SK-N-SH treated with all-trans-retinoic acid at 6 μM for 48 hours (cell line): Measurements from ENCODE around the gene PRUNE2.

Experiments used
- ATAC-seq: fragments of 200-7000 bp; cut with Tn5 transposase; 3 replicates; pipeline ENCODE4 v1.9.1; 2020; ENCODE audit warnings: mild to moderate bottlenecking, moderate library complexity
- ARNTL ChIP-seq: fragments of 450-650 bp; formaldehyde crosslinking; IDR thresholded peaks from 2 replicates; pipeline ENCODE4 v1.5.0; 2020; ENCODE audit warnings: low read depth, mild to moderate bottlenecking, moderate library complexity, borderline replicate concordance
- BACH2 ChIP-seq: fragments of 250-450 bp; sonication (Bioruptor Pico); IDR thresholded peaks from 2 replicates; pipeline ENCODE4 v1.9.0; 2021; ENCODE audit warnings: mild to moderate bottlenecking, borderline replicate concordance
- CSDC2 ChIP-seq: fragments of 250-450 bp; sonication (Bioruptor Pico); IDR thresholded peaks from 2 replicates; pipeline ENCODE4 v1.5.0; 2020; ENCODE audit warnings: mild to moderate bottlenecking, moderate library complexity
- ESRRG ChIP-seq: fragments of 250-450 bp; sonication (Bioruptor Pico); IDR thresholded peaks from 2 replicates; pipeline ENCODE4 v1.6.1; 2021; ENCODE audit warnings: mild to moderate bottlenecking
- GLIS3 ChIP-seq: fragments of 250-450 bp; sonication (Bioruptor Pico); IDR thresholded peaks from 2 replicates; pipeline ENCODE4 v1.5.0; 2020; ENCODE audit warnings: mild to moderate bottlenecking, moderate library complexity
- ISL1 ChIP-seq: fragments of 250-450 bp; sonication (Bioruptor Pico); IDR thresholded peaks from 2 replicates; pipeline ENCODE4 v2.1.2; 2022; ENCODE audit warnings: mild to moderate bottlenecking, moderate library complexity
- OSR1 ChIP-seq: fragments of 250-450 bp; sonication (Bioruptor Pico); IDR thresholded peaks from 2 replicates; pipeline ENCODE4 v1.8.0; 2022; ENCODE audit warnings: moderate library complexity, mild to moderate bottlenecking, inconsistent platforms
- POU6F1 ChIP-seq: fragments of 250-450 bp; sonication (Bioruptor Pico); IDR thresholded peaks from 2 replicates; pipeline ENCODE4 v1.8.0; 2021; ENCODE audit warnings: low read depth, mild to moderate bottlenecking, moderate library complexity, borderline replicate concordance
- PPARA ChIP-seq: fragments of 250-450 bp; sonication (Bioruptor Pico); IDR thresholded peaks from 2 replicates; pipeline ENCODE4 v1.5.0; 2020; ENCODE audit warnings: mild to moderate bottlenecking, borderline replicate concordance
- RARB ChIP-seq: fragments of 250-450 bp; sonication (Bioruptor Pico); IDR thresholded peaks from 2 replicates; pipeline ENCODE4 v1.8.0; 2021; ENCODE audit warnings: mild to moderate bottlenecking, moderate library complexity
- SNAI2 ChIP-seq: fragments of 250-450 bp; sonication (Bioruptor Pico); IDR thresholded peaks from 2 replicates; pipeline ENCODE4 v1.5.0; 2020; ENCODE audit warnings: mild to moderate bottlenecking, moderate library complexity
- TCF4 ChIP-seq: fragments of 250-450 bp; sonication (Bioruptor Pico); IDR thresholded peaks from 2 replicates; pipeline ENCODE4 v1.8.0; 2021; ENCODE audit warnings: mild to moderate bottlenecking, moderate library complexity, borderline replicate concordance
- TOX ChIP-seq: fragments of 250-450 bp; sonication (Bioruptor Pico); IDR thresholded peaks from 2 replicates; pipeline ENCODE4 v1.8.0; 2021; ENCODE audit warnings: mild to moderate bottlenecking, moderate library complexity, borderline replicate concordance
- ZC3H10 ChIP-seq: fragments of 250-450 bp; sonication (Bioruptor Pico); IDR thresholded peaks from 2 replicates; pipeline ENCODE4 v1.5.1; 2021; ENCODE audit warnings: mild to moderate bottlenecking, moderate library complexity
- ZFP3 ChIP-seq: fragments of 250-450 bp; sonication (Bioruptor Pico); IDR thresholded peaks from 2 replicates; pipeline ENCODE4 v1.5.0; 2020; ENCODE audit warnings: mild to moderate bottlenecking, moderate library complexity
- ZFP30 ChIP-seq: fragments of 450-650 bp; formaldehyde crosslinking; IDR thresholded peaks from 2 replicates; pipeline ENCODE4 v1.5.0; 2022; ENCODE audit warnings: mild to moderate bottlenecking, moderate library complexity
- ZNF565 ChIP-seq: fragments of 450-650 bp; formaldehyde crosslinking; conservative IDR thresholded peaks from 2 replicates; pipeline ENCODE4 v1.5.0; 2020; ENCODE audit warnings: low read depth, mild to moderate bottlenecking, moderate library complexity
- ZNF70 ChIP-seq: fragments of 450-650 bp; formaldehyde crosslinking; IDR thresholded peaks from 2 replicates; pipeline ENCODE4 v1.5.0; 2020; ENCODE audit warnings: mild to moderate bottlenecking, moderate library complexity
- ZNF8 ChIP-seq: fragments of 450-650 bp; formaldehyde crosslinking; IDR thresholded peaks from 2 replicates; pipeline ENCODE4 v1.5.0; 2020; ENCODE audit warnings: mild to moderate bottlenecking, moderate library complexity
- TF ChIP-seq, protein P1 (sequence below): fragments of 250-450 bp; sonication (Bioruptor Pico); IDR thresholded peaks from 2 replicates; pipeline ENCODE4 v1.8.0; 2020; ENCODE audit warnings: mild to moderate bottlenecking, moderate library complexity, borderline replicate concordance
- TF ChIP-seq, protein P2 (sequence below): fragments of 250-450 bp; sonication (Bioruptor Pico); IDR thresholded peaks from 2 replicates; pipeline ENCODE4 v1.5.1; 2021; ENCODE audit warnings: mild to moderate bottlenecking, moderate library complexity
- TF ChIP-seq, protein P3 (sequence below): fragments of 250-450 bp; sonication (Bioruptor Pico); IDR thresholded peaks from 2 replicates; pipeline ENCODE4 v1.5.1; 2020; ENCODE audit warnings: low read depth, mild to moderate bottlenecking, moderate library complexity
- TF ChIP-seq, protein P4 (sequence below): fragments of 250-450 bp; sonication (Bioruptor Pico); IDR thresholded peaks from 2 replicates; pipeline ENCODE4 v1.5.0; 2020; ENCODE audit warnings: mild to moderate bottlenecking, moderate library complexity

The PRUNE2 gene

GRCh38 chr9:76571743-76572146, 334.2 kb downstream of the PRUNE2 start (continued):
- no peak for TF ChIP-seq TOX (CRISPR knock-in tag)
- no peak for TF ChIP-seq GLIS3
- TF ChIP-seq ZC3H10 (CRISPR knock-in tag), result no peak

DNA sequence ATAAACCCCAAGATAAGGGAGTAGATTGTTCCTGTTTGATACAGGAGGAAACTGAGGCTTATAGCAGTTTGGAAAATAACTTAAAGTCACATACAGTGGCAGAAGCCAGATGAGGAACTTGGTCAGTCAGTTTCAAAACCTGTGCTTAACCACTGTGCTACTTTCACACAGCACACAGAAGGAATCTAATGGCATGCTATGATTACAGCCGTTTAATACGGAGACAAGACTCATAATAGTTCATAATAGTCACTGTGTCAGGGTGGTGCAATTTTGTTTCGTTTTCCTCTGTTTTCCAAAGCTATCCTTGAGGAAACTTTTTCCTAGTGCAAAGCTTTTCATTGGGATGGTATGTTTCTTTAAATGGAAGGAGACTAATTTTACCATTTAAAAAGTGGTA, 334.6 kb downstream of the PRUNE2 start:
- no peak for TF ChIP-seq RARB (CRISPR knock-in tag)
- no peak for TF ChIP-seq PPARA (CRISPR knock-in tag)
- TF ChIP-seq ZFP3 (CRISPR knock-in tag), result no peak
- TF ChIP-seq SNAI2 (CRISPR knock-in tag), result no peak
- TF ChIP-seq CSDC2 (CRISPR knock-in tag), result no peak
- no peak for TF ChIP-seq ARNTL (CRISPR knock-in tag)
- TF ChIP-seq, protein P1, sequence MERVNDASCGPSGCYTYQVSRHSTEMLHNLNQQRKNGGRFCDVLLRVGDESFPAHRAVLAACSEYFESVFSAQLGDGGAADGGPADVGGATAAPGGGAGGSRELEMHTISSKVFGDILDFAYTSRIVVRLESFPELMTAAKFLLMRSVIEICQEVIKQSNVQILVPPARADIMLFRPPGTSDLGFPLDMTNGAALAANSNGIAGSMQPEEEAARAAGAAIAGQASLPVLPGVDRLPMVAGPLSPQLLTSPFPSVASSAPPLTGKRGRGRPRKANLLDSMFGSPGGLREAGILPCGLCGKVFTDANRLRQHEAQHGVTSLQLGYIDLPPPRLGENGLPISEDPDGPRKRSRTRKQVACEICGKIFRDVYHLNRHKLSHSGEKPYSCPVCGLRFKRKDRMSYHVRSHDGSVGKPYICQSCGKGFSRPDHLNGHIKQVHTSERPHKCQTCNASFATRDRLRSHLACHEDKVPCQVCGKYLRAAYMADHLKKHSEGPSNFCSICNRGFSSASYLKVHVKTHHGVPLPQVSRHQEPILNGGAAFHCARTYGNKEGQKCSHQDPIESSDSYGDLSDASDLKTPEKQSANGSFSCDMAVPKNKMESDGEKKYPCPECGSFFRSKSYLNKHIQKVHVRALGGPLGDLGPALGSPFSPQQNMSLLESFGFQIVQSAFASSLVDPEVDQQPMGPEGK, result no peak
- TF ChIP-seq POU6F1 (CRISPR knock-in tag), result no peak
- TF ChIP-seq ZNF70 (CRISPR knock-in tag), result no peak
- TF ChIP-seq, protein P2, sequence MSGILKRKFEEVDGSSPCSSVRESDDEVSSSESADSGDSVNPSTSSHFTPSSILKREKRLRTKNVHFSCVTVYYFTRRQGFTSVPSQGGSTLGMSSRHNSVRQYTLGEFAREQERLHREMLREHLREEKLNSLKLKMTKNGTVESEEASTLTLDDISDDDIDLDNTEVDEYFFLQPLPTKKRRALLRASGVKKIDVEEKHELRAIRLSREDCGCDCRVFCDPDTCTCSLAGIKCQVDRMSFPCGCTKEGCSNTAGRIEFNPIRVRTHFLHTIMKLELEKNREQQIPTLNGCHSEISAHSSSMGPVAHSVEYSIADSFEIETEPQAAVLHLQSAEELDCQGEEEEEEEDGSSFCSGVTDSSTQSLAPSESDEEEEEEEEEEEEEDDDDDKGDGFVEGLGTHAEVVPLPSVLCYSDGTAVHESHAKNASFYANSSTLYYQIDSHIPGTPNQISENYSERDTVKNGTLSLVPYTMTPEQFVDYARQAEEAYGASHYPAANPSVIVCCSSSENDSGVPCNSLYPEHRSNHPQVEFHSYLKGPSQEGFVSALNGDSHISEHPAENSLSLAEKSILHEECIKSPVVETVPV (CRISPR knock-in tag), result no peak
- no peak for TF ChIP-seq ZNF8 (CRISPR knock-in tag)
- TF ChIP-seq, protein P3, sequence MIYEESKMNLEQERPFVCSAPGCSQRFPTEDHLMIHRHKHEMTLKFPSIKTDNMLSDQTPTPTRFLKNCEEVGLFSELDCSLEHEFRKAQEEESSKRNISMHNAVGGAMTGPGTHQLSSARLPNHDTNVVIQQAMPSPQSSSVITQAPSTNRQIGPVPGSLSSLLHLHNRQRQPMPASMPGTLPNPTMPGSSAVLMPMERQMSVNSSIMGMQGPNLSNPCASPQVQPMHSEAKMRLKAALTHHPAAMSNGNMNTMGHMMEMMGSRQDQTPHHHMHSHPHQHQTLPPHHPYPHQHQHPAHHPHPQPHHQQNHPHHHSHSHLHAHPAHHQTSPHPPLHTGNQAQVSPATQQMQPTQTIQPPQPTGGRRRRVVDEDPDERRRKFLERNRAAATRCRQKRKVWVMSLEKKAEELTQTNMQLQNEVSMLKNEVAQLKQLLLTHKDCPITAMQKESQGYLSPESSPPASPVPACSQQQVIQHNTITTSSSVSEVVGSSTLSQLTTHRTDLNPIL (CRISPR knock-in tag), result no peak
- TF ChIP-seq, protein P4, sequence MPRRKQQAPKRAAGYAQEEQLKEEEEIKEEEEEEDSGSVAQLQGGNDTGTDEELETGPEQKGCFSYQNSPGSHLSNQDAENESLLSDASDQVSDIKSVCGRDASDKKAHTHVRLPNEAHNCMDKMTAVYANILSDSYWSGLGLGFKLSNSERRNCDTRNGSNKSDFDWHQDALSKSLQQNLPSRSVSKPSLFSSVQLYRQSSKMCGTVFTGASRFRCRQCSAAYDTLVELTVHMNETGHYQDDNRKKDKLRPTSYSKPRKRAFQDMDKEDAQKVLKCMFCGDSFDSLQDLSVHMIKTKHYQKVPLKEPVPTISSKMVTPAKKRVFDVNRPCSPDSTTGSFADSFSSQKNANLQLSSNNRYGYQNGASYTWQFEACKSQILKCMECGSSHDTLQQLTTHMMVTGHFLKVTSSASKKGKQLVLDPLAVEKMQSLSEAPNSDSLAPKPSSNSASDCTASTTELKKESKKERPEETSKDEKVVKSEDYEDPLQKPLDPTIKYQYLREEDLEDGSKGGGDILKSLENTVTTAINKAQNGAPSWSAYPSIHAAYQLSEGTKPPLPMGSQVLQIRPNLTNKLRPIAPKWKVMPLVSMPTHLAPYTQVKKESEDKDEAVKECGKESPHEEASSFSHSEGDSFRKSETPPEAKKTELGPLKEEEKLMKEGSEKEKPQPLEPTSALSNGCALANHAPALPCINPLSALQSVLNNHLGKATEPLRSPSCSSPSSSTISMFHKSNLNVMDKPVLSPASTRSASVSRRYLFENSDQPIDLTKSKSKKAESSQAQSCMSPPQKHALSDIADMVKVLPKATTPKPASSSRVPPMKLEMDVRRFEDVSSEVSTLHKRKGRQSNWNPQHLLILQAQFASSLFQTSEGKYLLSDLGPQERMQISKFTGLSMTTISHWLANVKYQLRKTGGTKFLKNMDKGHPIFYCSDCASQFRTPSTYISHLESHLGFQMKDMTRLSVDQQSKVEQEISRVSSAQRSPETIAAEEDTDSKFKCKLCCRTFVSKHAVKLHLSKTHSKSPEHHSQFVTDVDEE (CRISPR knock-in tag), result no peak
- no peak for TF ChIP-seq ZC3H10 (CRISPR knock-in tag)
- no peak for TF ChIP-seq GLIS3
- no peak for TF ChIP-seq ZFP30
- no peak for ATAC-seq

DNA sequence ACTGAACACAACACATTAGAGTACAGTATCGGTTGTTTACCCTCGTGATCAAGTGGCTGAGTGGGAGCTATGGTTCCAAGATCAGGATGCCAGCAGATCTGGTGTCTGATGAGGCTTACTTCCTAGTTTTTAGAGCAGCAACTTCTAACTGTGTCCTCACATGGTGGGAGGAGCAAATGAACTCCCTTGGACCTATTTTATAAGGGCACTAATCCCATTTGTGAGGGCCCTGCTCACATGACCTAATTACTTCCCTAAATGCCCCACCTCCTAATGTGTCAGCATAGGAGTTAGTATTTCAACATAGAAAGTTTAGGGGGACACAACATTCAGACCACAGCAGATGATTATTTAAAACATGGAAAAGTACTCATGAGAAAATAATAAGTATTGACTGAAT, 335.1 kb downstream of the PRUNE2 start:
- ATAC-seq, result no peak
- no peak for TF ChIP-seq TOX (CRISPR knock-in tag)
- TF ChIP-seq ISL1 (CRISPR knock-in tag), result no peak
- no peak for TF ChIP-seq ZNF70 (CRISPR knock-in tag)
- no peak for TF ChIP-seq CSDC2 (CRISPR knock-in tag)
- no peak for TF ChIP-seq SNAI2 (CRISPR knock-in tag)
- TF ChIP-seq OSR1 (CRISPR knock-in tag), result no peak
- TF ChIP-seq ESRRG (CRISPR knock-in tag), result no peak
- no peak for TF ChIP-seq GLIS3
- no peak for TF ChIP-seq POU6F1 (CRISPR knock-in tag)
- TF ChIP-seq ZNF565 (CRISPR knock-in tag), result no peak
- no peak for TF ChIP-seq ZC3H10 (CRISPR knock-in tag)
- TF ChIP-seq, protein P1, result no peak
- TF ChIP-seq TCF4, result no peak
- TF ChIP-seq BACH2 (CRISPR knock-in tag), result no peak
- TF ChIP-seq, protein P3 (CRISPR knock-in tag), result no peak
- TF ChIP-seq ZNF8 (CRISPR knock-in tag), result no peak
- no peak for TF ChIP-seq ARNTL (CRISPR knock-in tag)
